HepG2 (cell line): ENCODE measurements around the gene BAZ1A. TPM values are rescaled to one million over a fixed set of nuclear protein-coding genes. Genes with fewer than 3 reads are reported as not detected.

Experiments used
- ARNT2 ChIP-seq: sonication (generic); formaldehyde crosslinking; IDR thresholded peaks from 2 replicates; pipeline ENCODE4 v1.8.0; 2022; ENCODE audit warnings: mild to moderate bottlenecking, low read depth, missing genetic modification reagents, moderate library complexity
- ATF1 ChIP-seq: IDR thresholded peaks from 2 replicates; pipeline ENCODE4 v1.6.1; 2016; ENCODE audit warnings: mild to moderate bottlenecking, control low read depth
- GABPA ChIP-seq, 2 experiments: IDR thresholded peaks; 2 replicates each; pipeline ENCODE4 v1.6.1; 2011 to 2016; ENCODE audit warnings: low read depth in 2 of 2, low read length in 1 of 2, missing biosample characterization in 1 of 2, missing genetic modification characterization in 1 of 2
- IRF2 ChIP-seq: IDR thresholded peaks from 2 replicates; pipeline ENCODE4 v1.6.1; 2018; ENCODE audit warnings: missing genetic modification reagents, missing compliant biosample characterization
- ISX ChIP-seq: sonication (generic); formaldehyde crosslinking; conservative IDR thresholded peaks from 2 replicates; pipeline ENCODE4 v1.5.0; 2020; ENCODE audit warnings: missing genetic modification reagents
- MYC ChIP-seq: sonication (generic); formaldehyde crosslinking; IDR thresholded peaks from 2 replicates; pipeline ENCODE4 v1.9.0; 2021; ENCODE audit warnings: missing genetic modification reagents, borderline replicate concordance
- NAIF1 ChIP-seq: sonication (generic); formaldehyde crosslinking; IDR thresholded peaks from 2 replicates; pipeline ENCODE4 v1.5.0; 2020; ENCODE audit warnings: mild to moderate bottlenecking, missing genetic modification reagents, borderline replicate concordance
- NFE2L2 ChIP-seq: fragments of 150-350 bp; IDR thresholded peaks from 2 replicates; pipeline ENCODE4 v1.6.1; 2014; ENCODE audit warnings: low read length
- NR2F2 ChIP-seq: IDR thresholded peaks from 2 replicates; pipeline ENCODE4 v1.6.1; 2012; ENCODE audit warnings: low read depth, inconsistent platforms, borderline replicate concordance
- PAX8 ChIP-seq: sonication (generic); formaldehyde crosslinking; IDR thresholded peaks from 2 replicates; pipeline ENCODE4 v1.8.0; 2022; ENCODE audit warnings: mild to moderate bottlenecking, missing genetic modification reagents, borderline replicate concordance
- PHF8 ChIP-seq: sonication (generic); formaldehyde crosslinking; IDR thresholded peaks from 2 replicates; pipeline ENCODE4 v1.5.0; 2020; ENCODE audit warnings: missing genetic modification reagents
- RARG ChIP-seq: sonication (generic); formaldehyde crosslinking; IDR thresholded peaks from 2 replicates; pipeline ENCODE4 v1.4.0; 2020; ENCODE audit warnings: low read depth, mild to moderate bottlenecking, missing genetic modification reagents
- RBAK ChIP-seq: sonication (generic); formaldehyde crosslinking; IDR thresholded peaks from 2 replicates; pipeline ENCODE4 v1.5.1; 2020; ENCODE audit warnings: mild to moderate bottlenecking, missing genetic modification reagents
- SIX4 ChIP-seq: sonication (generic); formaldehyde crosslinking; IDR thresholded peaks from 2 replicates; pipeline ENCODE4 v1.4.0; 2020; ENCODE audit warnings: missing genetic modification reagents
- ZEB1 ChIP-seq: IDR thresholded peaks from 2 replicates; pipeline ENCODE4 v1.6.1; 2012; ENCODE audit warnings: mild to moderate bottlenecking, low read depth, inconsistent platforms; ENCODE audit not compliant: insufficient replicate concordance
- ZFYVE20 ChIP-seq: sonication (generic); formaldehyde crosslinking; IDR thresholded peaks from 2 replicates; pipeline ENCODE4 v1.8.0; 2023; ENCODE audit warnings: low read depth, mild to moderate bottlenecking, moderate library complexity, missing genetic modification reagents, borderline replicate concordance
- ZMAT3 ChIP-seq: sonication (generic); formaldehyde crosslinking; conservative IDR thresholded peaks from 2 replicates; pipeline ENCODE4 v1.7.0; 2021; ENCODE audit warnings: missing genetic modification reagents
- ZNF142 ChIP-seq: sonication (generic); formaldehyde crosslinking; IDR thresholded peaks from 2 replicates; pipeline ENCODE4 v1.4.0; 2020; ENCODE audit warnings: missing genetic modification reagents
- ZNF180 ChIP-seq: sonication (generic); formaldehyde crosslinking; IDR thresholded peaks from 2 replicates; pipeline ENCODE4 v1.4.0; 2020; ENCODE audit warnings: low read depth, missing genetic modification reagents, borderline replicate concordance
- ZNF225 ChIP-seq: sonication (generic); formaldehyde crosslinking; IDR thresholded peaks from 2 replicates; pipeline ENCODE4 v1.4.0; 2020; ENCODE audit warnings: mild to moderate bottlenecking, missing genetic modification reagents
- ZNF337 ChIP-seq: sonication (generic); formaldehyde crosslinking; IDR thresholded peaks from 2 replicates; pipeline ENCODE4 v1.5.1; 2020; ENCODE audit warnings: missing genetic modification reagents, low read depth, mild to moderate bottlenecking, borderline replicate concordance
- ZNF564 ChIP-seq: sonication (generic); formaldehyde crosslinking; IDR thresholded peaks from 2 replicates; pipeline ENCODE4 v1.8.1; 2023; ENCODE audit warnings: mild to moderate bottlenecking, missing genetic modification reagents
- ZNF567 ChIP-seq: sonication (generic); formaldehyde crosslinking; IDR thresholded peaks from 2 replicates; pipeline ENCODE4 v1.8.1; 2023; ENCODE audit warnings: mild to moderate bottlenecking, missing genetic modification reagents, borderline replicate concordance
- ZNF766 ChIP-seq: sonication (generic); formaldehyde crosslinking; IDR thresholded peaks from 2 replicates; pipeline ENCODE4 v1.5.0; 2020; ENCODE audit warnings: missing genetic modification reagents, borderline replicate concordance
- ZNF883 ChIP-seq: sonication (generic); formaldehyde crosslinking; IDR thresholded peaks from 2 replicates; pipeline ENCODE4 v1.5.1; 2020; ENCODE audit warnings: mild to moderate bottlenecking, missing genetic modification reagents; ENCODE audit errors: not compliant biosample characterization
- ZSCAN22 ChIP-seq: sonication (generic); formaldehyde crosslinking; IDR thresholded peaks from 2 replicates; pipeline ENCODE4 v1.4.0; 2020; ENCODE audit warnings: mild to moderate bottlenecking, missing genetic modification reagents
- polyA plus RNA-seq, 8 experiments: library from polyadenylated mRNA; depleted of rRNA in 3 of 8; stranded (reverse) in 7 of 8; unstranded in 1 of 8; fragments of >200 nt; fragmentation: Illumina TruSeq in 4 of 8; extraction: Trizol in 4 of 8; gene quantifications; 2 replicates each; pipeline versions ENCODE4 v1.2.1 to v1.2.3, GENCODE V29; 2011 to 2016; ENCODE audit warnings: low read depth in 4 of 8, missing spikeins in 1 of 8, mixed read lengths in 1 of 8; ENCODE audit not compliant: insufficient read depth in 1 of 8
- total RNA-seq, 5 experiments: library from RNA; depleted of rRNA; stranded (reverse); fragments of >200 nt; fragmentation: Illumina TruSeq; extraction: Trizol; gene quantifications; 2 replicates each; pipeline ENCODE4 v1.2.3, GENCODE V29; 2016; ENCODE audit warnings: low read depth in 1 of 5

The BAZ1A gene
- total and polyA plus RNA-seq, 2 of the 13 experiments (the other 11 are each of a cell fraction or from before 2014, with no cell fraction given): 20.9 to 56.8 TPM

- TF ChIP-seq PAX8 (CRISPR knock-in tag): peak; percentile 90; the same call in 1 of the 2 replicates
- TF ChIP-seq ZSCAN22 (CRISPR knock-in tag): peak; percentile 76; the same call in 1 of the 2 replicates
- peak; percentile 73; the same call in 1 of the 2 replicates for TF ChIP-seq ZFYVE20 (CRISPR knock-in tag)
- 0 out of 2 replicates have a peak, but pooled peaks have one; percentile 15 for TF ChIP-seq ZNF337 (CRISPR knock-in tag)
- TF ChIP-seq ZNF142 (CRISPR knock-in tag): peak; percentile 37
- TF ChIP-seq GABPA (IDR thresholded peaks at IDR 0.05; ENCODE audit: low read depth, low read length): no peak
- no peak for TF ChIP-seq GABPA (CRISPR knock-in tag; IDR thresholded peaks at IDR 0.05; ENCODE audit: low read depth)
- TF ChIP-seq ISX: peak; percentile 72
- TF ChIP-seq ZNF883 (CRISPR knock-in tag): peak; percentile 99
- no peak for TF ChIP-seq ZNF567
- peak; percentile 96 for TF ChIP-seq ARNT2 (CRISPR knock-in tag)
- TF ChIP-seq ZMAT3 (CRISPR knock-in tag): peak; percentile 99
- TF ChIP-seq MYC (CRISPR knock-in tag): peak; percentile 81
- TF ChIP-seq ZEB1: no peak
- no peak for TF ChIP-seq ATF1 (CRISPR knock-in tag)
- no peak for TF ChIP-seq NR2F2
- TF ChIP-seq ZNF180 (CRISPR knock-in tag): 0 out of 2 replicates have a peak, but pooled peaks have one; percentile 37
- TF ChIP-seq RARG (CRISPR knock-in tag): no peak
- 0 out of 2 replicates have a peak, but pooled peaks have one; percentile 77 for TF ChIP-seq ZNF564 (CRISPR knock-in tag)
- TF ChIP-seq SIX4 (CRISPR knock-in tag): no peak
- TF ChIP-seq IRF2 (CRISPR knock-in tag): peak; percentile 76
- TF ChIP-seq PHF8: peak; percentile 99
- peak; percentile 98 for TF ChIP-seq ZNF225
- TF ChIP-seq RBAK (CRISPR knock-in tag): no peak
- TF ChIP-seq NFE2L2: no peak
- TF ChIP-seq ZNF766 (CRISPR knock-in tag): peak; percentile 92
- TF ChIP-seq NAIF1 (CRISPR knock-in tag): 0 out of 2 replicates have a peak, but pooled peaks have one; percentile 0
Observed at GRCh38 chr14:34714320-34715126, 160.6 kb downstream of the BAZ1A start, which contains the start of gene CFL2 (continued).
